Stomach (tissue), 4 donors: Measurements from ENCODE around the gene CHADL.

ENCODE experiments used
- CTCF ChIP-seq, 7 experiments: fragments of 450-650 bp in 4 of 7; fragments of 200-600 bp in 3 of 7; sonication (generic) in 3 of 7; IDR thresholded peaks; one replicate each; pipeline ENCODE4 v1.5.1; 2016 to 2019; ENCODE audit warnings: antibody characterized with exemption in 7 of 7, control low read depth in 2 of 7, mild to moderate bottlenecking in 1 of 7
- EP300 ChIP-seq: sonication (generic); formaldehyde crosslinking; IDR thresholded peaks from one replicate; pipeline ENCODE4 v1.6.1; 2017; ENCODE audit warnings: antibody characterized with exemption
- POLR2A ChIP-seq, 4 donors: fragments of 450-650 bp; IDR thresholded peaks; one replicate each; pipeline ENCODE4 v1.6.1; 2016; ENCODE audit warnings: antibody characterized with exemption in 4 of 4, control low read depth in 2 of 4, mild to moderate bottlenecking in 1 of 4, moderate library complexity in 1 of 4
- POLR2AphosphoS5 ChIP-seq, 3 donors: sonication (generic); formaldehyde crosslinking; IDR thresholded peaks; one replicate each; pipeline ENCODE4 v1.6.1; 2016; ENCODE audit warnings: antibody characterized with exemption in 3 of 3

- TF ChIP-seq CTCF (IDR thresholded peaks at IDR 0.05) (no peak), EP300 (no peak), POLR2AphosphoS5 (IDR thresholded peaks at IDR 0.05) (no peak), POLR2A (IDR thresholded peaks at IDR 0.05) (no peak)
Observed at GRCh38 chr22:41198027-41198580, 42.6 kb downstream of the CHADL start.
